ENCODE measurements around the gene ADGRV1.

- TF ChIP-seq, protein P1, sequence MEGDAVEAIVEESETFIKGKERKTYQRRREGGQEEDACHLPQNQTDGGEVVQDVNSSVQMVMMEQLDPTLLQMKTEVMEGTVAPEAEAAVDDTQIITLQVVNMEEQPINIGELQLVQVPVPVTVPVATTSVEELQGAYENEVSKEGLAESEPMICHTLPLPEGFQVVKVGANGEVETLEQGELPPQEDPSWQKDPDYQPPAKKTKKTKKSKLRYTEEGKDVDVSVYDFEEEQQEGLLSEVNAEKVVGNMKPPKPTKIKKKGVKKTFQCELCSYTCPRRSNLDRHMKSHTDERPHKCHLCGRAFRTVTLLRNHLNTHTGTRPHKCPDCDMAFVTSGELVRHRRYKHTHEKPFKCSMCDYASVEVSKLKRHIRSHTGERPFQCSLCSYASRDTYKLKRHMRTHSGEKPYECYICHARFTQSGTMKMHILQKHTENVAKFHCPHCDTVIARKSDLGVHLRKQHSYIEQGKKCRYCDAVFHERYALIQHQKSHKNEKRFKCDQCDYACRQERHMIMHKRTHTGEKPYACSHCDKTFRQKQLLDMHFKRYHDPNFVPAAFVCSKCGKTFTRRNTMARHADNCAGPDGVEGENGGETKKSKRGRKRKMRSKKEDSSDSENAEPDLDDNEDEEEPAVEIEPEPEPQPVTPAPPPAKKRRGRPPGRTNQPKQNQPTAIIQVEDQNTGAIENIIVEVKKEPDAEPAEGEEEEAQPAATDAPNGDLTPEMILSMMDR (conservative IDR thresholded peaks at IDR 0.05; ENCODE audit: low read length) = no peak
- no peak for TF ChIP-seq EZH2phosphoT487 (IDR thresholded peaks at IDR 0.05; ENCODE audit: borderline replicate concordance)
Observed at GRCh38 chr5:91122651-91123050, 564.1 kb downstream of the ADGRV1 start.

Data from Loucy (cell line).